22Rv1 (cell line): ENCODE data around the gene GAS2L2.

ENCODE experiments used
- ZFX ChIP-seq: fragments of 450-650 bp; IDR thresholded peaks from 2 replicates; pipeline ENCODE4 v1.6.1; 2017; ENCODE audit warnings: antibody characterized with exemption, borderline replicate concordance
- TF ChIP-seq, protein P1 (sequence below): fragments of 450-650 bp; IDR thresholded peaks from 2 replicates; pipeline ENCODE4 v1.5.1; 2017; ENCODE audit warnings: mild to moderate bottlenecking

DNA sequence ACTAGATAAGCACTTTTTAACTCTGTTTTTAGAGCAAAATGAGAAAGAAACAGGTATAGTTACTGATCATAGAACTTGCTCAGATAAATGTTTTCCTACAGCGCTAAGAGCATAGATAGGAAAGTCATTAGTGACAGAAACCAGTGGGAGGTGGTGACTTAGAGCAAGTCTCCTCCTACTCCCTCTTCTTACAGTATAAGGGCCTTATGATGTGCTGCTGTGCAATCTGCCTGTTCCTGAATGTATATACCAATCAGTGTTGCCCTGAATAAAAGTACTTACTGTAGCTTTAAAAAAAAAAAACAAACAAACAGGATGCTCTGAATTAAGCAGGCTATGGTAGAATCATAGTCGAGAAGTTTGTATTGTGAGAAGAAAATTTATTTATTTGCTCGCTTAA, 44.9 kb downstream of the GAS2L2 start:
- TF ChIP-seq, protein P1, sequence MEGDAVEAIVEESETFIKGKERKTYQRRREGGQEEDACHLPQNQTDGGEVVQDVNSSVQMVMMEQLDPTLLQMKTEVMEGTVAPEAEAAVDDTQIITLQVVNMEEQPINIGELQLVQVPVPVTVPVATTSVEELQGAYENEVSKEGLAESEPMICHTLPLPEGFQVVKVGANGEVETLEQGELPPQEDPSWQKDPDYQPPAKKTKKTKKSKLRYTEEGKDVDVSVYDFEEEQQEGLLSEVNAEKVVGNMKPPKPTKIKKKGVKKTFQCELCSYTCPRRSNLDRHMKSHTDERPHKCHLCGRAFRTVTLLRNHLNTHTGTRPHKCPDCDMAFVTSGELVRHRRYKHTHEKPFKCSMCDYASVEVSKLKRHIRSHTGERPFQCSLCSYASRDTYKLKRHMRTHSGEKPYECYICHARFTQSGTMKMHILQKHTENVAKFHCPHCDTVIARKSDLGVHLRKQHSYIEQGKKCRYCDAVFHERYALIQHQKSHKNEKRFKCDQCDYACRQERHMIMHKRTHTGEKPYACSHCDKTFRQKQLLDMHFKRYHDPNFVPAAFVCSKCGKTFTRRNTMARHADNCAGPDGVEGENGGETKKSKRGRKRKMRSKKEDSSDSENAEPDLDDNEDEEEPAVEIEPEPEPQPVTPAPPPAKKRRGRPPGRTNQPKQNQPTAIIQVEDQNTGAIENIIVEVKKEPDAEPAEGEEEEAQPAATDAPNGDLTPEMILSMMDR = no peak
- TF ChIP-seq ZFX = no peak
